Liver (tissue), 3 donors: ENCODE measurements around the gene ROPN1B.
"Not testable (repeated sequence)": the region's sequence is repeated elsewhere in the genome, so short reads cannot be mapped to it uniquely, and the experiment has no call there.

Source experiments
- EGR1 ChIP-seq, 2 donors: IDR thresholded peaks; 2 replicates each; pipeline ENCODE4 v1.6.1; 2016 to 2018; ENCODE audit warnings: antibody characterized with exemption in 2 of 2, low read depth in 2 of 2
- GABPA ChIP-seq, 2 donors: IDR thresholded peaks in 1 of 2; conservative IDR thresholded peaks in 1 of 2; 2 replicates each; pipeline ENCODE4 v1.6.1; 2016; ENCODE audit warnings: antibody characterized with exemption in 2 of 2, mild to moderate bottlenecking in 1 of 2, moderate library complexity in 1 of 2
- HNF4G ChIP-seq: IDR thresholded peaks from 2 replicates; pipeline ENCODE4 v1.6.1; 2016; ENCODE audit warnings: antibody characterized with exemption
- JUND ChIP-seq, 2 donors: IDR thresholded peaks; 2 replicates each; pipeline ENCODE4 v1.6.1; 2016; ENCODE audit warnings: antibody characterized with exemption in 2 of 2
- RAD21 ChIP-seq, 2 donors: IDR thresholded peaks; 2 replicates each; pipeline ENCODE4 v1.6.1; 2016; ENCODE audit warnings: antibody characterized with exemption in 2 of 2, mild to moderate bottlenecking in 2 of 2
- RXRA ChIP-seq, 2 donors: IDR thresholded peaks; 2 replicates each; pipeline ENCODE4 v1.6.1; 2017 to 2018; ENCODE audit warnings: antibody characterized with exemption in 2 of 2, mild to moderate bottlenecking in 1 of 2
- SP1 ChIP-seq: IDR thresholded peaks from 2 replicates; pipeline ENCODE4 v1.6.1; 2018; ENCODE audit warnings: antibody characterized with exemption, mild to moderate bottlenecking
- TAF1 ChIP-seq: conservative IDR thresholded peaks from 2 replicates; pipeline ENCODE4 v1.6.1; 2016; ENCODE audit warnings: antibody characterized with exemption, mild to moderate bottlenecking
- YY1 ChIP-seq: IDR thresholded peaks from 2 replicates; pipeline ENCODE4 v1.6.1; 2016; ENCODE audit warnings: antibody characterized with exemption, mild to moderate bottlenecking
- TF ChIP-seq, protein P1 (sequence below): fragments of 150-350 bp; IDR thresholded peaks from 2 replicates; pipeline ENCODE4 v1.5.1; 2017; ENCODE audit warnings: improper control_type of control experiment, low read depth, low read length; ENCODE audit not compliant: missing input control
- TF ChIP-seq, protein P2 (sequence below): IDR thresholded peaks from 2 replicates; pipeline ENCODE4 v1.6.1; 2016; ENCODE audit warnings: antibody characterized with exemption, mild to moderate bottlenecking
- TF ChIP-seq, protein P3 (sequence below): IDR thresholded peaks from 2 replicates; pipeline ENCODE4 v1.6.1; 2016; ENCODE audit warnings: antibody characterized with exemption
- TF ChIP-seq, protein P4 (sequence below): IDR thresholded peaks from 2 replicates; pipeline ENCODE4 v1.6.1; 2016; ENCODE audit warnings: antibody characterized with exemption
- TF ChIP-seq, protein P5 (sequence below): IDR thresholded peaks from 2 replicates; pipeline ENCODE4 v1.6.1; 2016; ENCODE audit warnings: antibody characterized with exemption
- donor health status: healthy.
- donor health status: healthy.

DNA sequence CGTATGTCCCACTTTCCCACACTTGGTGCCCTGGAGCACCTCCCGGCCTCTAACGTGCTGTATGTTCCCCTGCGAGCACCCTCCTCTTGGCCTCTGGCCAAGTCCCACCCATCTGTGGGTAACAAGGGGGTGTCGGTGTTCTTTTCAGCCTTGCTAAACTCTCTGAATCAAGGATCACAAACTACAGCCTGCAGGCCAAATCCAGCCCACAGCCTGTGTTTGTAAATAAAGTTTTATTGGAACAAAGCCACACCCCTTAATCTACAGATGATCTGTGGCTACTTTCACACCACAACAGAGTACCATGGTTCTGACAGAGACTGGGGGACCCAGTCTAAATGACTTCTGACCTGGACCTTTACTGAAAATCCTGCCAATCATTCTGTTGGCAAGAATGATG, 39.2 kb upstream of the ROPN1B start:
- TF ChIP-seq, protein P1, sequence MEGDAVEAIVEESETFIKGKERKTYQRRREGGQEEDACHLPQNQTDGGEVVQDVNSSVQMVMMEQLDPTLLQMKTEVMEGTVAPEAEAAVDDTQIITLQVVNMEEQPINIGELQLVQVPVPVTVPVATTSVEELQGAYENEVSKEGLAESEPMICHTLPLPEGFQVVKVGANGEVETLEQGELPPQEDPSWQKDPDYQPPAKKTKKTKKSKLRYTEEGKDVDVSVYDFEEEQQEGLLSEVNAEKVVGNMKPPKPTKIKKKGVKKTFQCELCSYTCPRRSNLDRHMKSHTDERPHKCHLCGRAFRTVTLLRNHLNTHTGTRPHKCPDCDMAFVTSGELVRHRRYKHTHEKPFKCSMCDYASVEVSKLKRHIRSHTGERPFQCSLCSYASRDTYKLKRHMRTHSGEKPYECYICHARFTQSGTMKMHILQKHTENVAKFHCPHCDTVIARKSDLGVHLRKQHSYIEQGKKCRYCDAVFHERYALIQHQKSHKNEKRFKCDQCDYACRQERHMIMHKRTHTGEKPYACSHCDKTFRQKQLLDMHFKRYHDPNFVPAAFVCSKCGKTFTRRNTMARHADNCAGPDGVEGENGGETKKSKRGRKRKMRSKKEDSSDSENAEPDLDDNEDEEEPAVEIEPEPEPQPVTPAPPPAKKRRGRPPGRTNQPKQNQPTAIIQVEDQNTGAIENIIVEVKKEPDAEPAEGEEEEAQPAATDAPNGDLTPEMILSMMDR: not testable (repeated sequence)
- TF ChIP-seq, protein P2, sequence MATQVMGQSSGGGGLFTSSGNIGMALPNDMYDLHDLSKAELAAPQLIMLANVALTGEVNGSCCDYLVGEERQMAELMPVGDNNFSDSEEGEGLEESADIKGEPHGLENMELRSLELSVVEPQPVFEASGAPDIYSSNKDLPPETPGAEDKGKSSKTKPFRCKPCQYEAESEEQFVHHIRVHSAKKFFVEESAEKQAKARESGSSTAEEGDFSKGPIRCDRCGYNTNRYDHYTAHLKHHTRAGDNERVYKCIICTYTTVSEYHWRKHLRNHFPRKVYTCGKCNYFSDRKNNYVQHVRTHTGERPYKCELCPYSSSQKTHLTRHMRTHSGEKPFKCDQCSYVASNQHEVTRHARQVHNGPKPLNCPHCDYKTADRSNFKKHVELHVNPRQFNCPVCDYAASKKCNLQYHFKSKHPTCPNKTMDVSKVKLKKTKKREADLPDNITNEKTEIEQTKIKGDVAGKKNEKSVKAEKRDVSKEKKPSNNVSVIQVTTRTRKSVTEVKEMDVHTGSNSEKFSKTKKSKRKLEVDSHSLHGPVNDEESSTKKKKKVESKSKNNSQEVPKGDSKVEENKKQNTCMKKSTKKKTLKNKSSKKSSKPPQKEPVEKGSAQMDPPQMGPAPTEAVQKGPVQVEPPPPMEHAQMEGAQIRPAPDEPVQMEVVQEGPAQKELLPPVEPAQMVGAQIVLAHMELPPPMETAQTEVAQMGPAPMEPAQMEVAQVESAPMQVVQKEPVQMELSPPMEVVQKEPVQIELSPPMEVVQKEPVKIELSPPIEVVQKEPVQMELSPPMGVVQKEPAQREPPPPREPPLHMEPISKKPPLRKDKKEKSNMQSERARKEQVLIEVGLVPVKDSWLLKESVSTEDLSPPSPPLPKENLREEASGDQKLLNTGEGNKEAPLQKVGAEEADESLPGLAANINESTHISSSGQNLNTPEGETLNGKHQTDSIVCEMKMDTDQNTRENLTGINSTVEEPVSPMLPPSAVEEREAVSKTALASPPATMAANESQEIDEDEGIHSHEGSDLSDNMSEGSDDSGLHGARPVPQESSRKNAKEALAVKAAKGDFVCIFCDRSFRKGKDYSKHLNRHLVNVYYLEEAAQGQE: not testable (repeated sequence)
- not testable (repeated sequence) for TF ChIP-seq SP1; JUND (IDR thresholded peaks at IDR 0.05); RAD21 (IDR thresholded peaks at IDR 0.05); HNF4G; TAF1; GABPA (IDR thresholded peaks at IDR 0.05 in 1 of 2, conservative IDR thresholded peaks at IDR 0.05 in 1 of 2); RXRA (IDR thresholded peaks at IDR 0.05); EGR1 (IDR thresholded peaks at IDR 0.05; ENCODE audit: low read depth in 2 of 2); YY1
- TF ChIP-seq, protein P3, sequence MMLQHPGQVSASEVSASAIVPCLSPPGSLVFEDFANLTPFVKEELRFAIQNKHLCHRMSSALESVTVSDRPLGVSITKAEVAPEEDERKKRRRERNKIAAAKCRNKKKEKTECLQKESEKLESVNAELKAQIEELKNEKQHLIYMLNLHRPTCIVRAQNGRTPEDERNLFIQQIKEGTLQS: not testable (repeated sequence)
- TF ChIP-seq, protein P4, sequence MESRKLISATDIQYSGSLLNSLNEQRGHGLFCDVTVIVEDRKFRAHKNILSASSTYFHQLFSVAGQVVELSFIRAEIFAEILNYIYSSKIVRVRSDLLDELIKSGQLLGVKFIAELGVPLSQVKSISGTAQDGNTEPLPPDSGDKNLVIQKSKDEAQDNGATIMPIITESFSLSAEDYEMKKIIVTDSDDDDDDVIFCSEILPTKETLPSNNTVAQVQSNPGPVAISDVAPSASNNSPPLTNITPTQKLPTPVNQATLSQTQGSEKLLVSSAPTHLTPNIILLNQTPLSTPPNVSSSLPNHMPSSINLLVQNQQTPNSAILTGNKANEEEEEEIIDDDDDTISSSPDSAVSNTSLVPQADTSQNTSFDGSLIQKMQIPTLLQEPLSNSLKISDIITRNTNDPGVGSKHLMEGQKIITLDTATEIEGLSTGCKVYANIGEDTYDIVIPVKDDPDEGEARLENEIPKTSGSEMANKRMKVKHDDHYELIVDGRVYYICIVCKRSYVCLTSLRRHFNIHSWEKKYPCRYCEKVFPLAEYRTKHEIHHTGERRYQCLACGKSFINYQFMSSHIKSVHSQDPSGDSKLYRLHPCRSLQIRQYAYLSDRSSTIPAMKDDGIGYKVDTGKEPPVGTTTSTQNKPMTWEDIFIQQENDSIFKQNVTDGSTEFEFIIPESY: not testable (repeated sequence)
- TF ChIP-seq, protein P5, sequence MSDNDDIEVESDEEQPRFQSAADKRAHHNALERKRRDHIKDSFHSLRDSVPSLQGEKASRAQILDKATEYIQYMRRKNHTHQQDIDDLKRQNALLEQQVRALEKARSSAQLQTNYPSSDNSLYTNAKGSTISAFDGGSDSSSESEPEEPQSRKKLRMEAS: not testable (repeated sequence)
